Cardiac muscle cell (in vitro differentiated cells and primary cell): ENCODE results near the gene MGME1. TPM values are rescaled to one million over a fixed set of nuclear protein-coding genes. Genes with fewer than 3 reads are reported as not detected.

ENCODE experiments used
- DNase-seq, 2 donors: peaks; one replicate each; pipeline versions ENCODE4 v3.0.0 to v3.0.0-alpha.2; 2010 to 2017; ENCODE audit warnings: low read depth in 1 of 2, low spot score in 1 of 2
- H3K27ac ChIP-seq: fragments of 200-600 bp; sonication (generic); 2 replicates; pipeline ENCODE4 v1.5.1; 2016
- H3K27me3 ChIP-seq: fragments of 200-600 bp; sonication (generic); 2 replicates; pipeline ENCODE4 v1.6.0; 2016; ENCODE audit warnings: control low read depth
- H3K36me3 ChIP-seq: fragments of 200-600 bp; sonication (generic); 2 replicates; pipeline ENCODE4 v1.5.1; 2016; ENCODE audit warnings: control low read depth
- H3K4me1 ChIP-seq: fragments of 200-600 bp; sonication (generic); 2 replicates; pipeline ENCODE4 v1.8.1; 2017; ENCODE audit warnings: low read depth, mild to moderate bottlenecking, mixed run types
- H3K4me3 ChIP-seq: fragments of 200-600 bp; sonication (generic); 2 replicates; pipeline ENCODE4 v1.5.1; 2016; ENCODE audit warnings: mild to moderate bottlenecking
- H3K9me3 ChIP-seq: fragments of 200-600 bp; sonication (generic); 2 replicates; pipeline ENCODE4 v1.5.1; 2017; ENCODE audit warnings: low read depth, mild to moderate bottlenecking, control low read depth
- CTCF ChIP-seq: IDR thresholded peaks from 2 replicates; pipeline ENCODE4 v1.5.1; 2012; ENCODE audit warnings: low read depth, mild to moderate bottlenecking, low read length
- polyA plus RNA-seq: library from polyadenylated mRNA; unstranded; fragments of >200 nt; fragmentation: Nextera tagmentation; extraction: Ambion mirVana; gene quantifications from 2 replicates; pipeline ENCODE4 v1.2.1, GENCODE V29; 2016
- total RNA-seq: library from RNA; depleted of rRNA; stranded (reverse); fragments of >200 nt; gene quantifications from 2 replicates; pipeline ENCODE4 v1.2.3, GENCODE V29; 2016

The MGME1 gene
- total and polyA plus RNA-seq, 2 experiments from 2014 or later = 15.9 to 27.2 TPM

GRCh38 chr20:18005170-18005989, 36.6 kb downstream of the MGME1 start:
- Histone ChIP-seq H3K4me1 (peaks cover 24% of the 10 kb centered on the region), H3K9me3 (no peaks in the 10 kb centered on the region), H3K27me3 (no peaks in the 10 kb centered on the region), H3K4me3 (no peak overlapping the region), H3K27ac (peak overlapping the region; percentile 24), H3K36me3 (no peaks in the 10 kb centered on the region)
- no peak for TF ChIP-seq CTCF
- no peak for DNase-seq

GRCh38 chr20:18005990-18006364, 37.2 kb downstream of the MGME1 start:
- H3K27ac ChIP-seq = peak overlapping the region; percentile 24
- no peaks in the 10 kb centered on the region for H3K27me3 ChIP-seq
- peak in 1 of 2 donors; percentile 29 for DNase-seq
- peaks cover 24% of the 10 kb centered on the region for H3K4me1 ChIP-seq
- no peaks in the 10 kb centered on the region for H3K9me3 ChIP-seq
- no peak for TF ChIP-seq CTCF
- no peaks in the 10 kb centered on the region for H3K36me3 ChIP-seq
- H3K4me3 ChIP-seq = no peak overlapping the region

- TF ChIP-seq CTCF = no peak
- H3K27me3 ChIP-seq = no peaks in the 10 kb centered on the region
- no peaks in the 10 kb centered on the region for H3K9me3 ChIP-seq
- H3K4me1 ChIP-seq = peaks cover 24% of the 10 kb centered on the region
- no peak overlapping the region for H3K27ac ChIP-seq
- H3K36me3 ChIP-seq = no peaks in the 10 kb centered on the region
- DNase-seq = no peak
- no peak overlapping the region for H3K4me3 ChIP-seq
Measured at GRCh38 chr20:18006684-18007083, 37.9 kb downstream of the MGME1 start.

- Histone ChIP-seq H3K4me1 (peaks cover 24% of the 10 kb centered on the region), H3K27me3 (no peaks in the 10 kb centered on the region), H3K36me3 (no peaks in the 10 kb centered on the region), H3K9me3 (no peaks in the 10 kb centered on the region), H3K27ac (peak overlapping the region; percentile 21), H3K4me3 (no peak overlapping the region)
- DNase-seq = peak in 1 of 2 donors; percentile 50
- TF ChIP-seq CTCF = no peak
Measured at GRCh38 chr20:18007534-18008292, 38.9 kb downstream of the MGME1 start.

GRCh38 chr20:18009116-18009515, 40.3 kb downstream of the MGME1 start:
- no peaks in the 10 kb centered on the region for H3K36me3 ChIP-seq
- H3K9me3 ChIP-seq = no peaks in the 10 kb centered on the region
- H3K4me1 ChIP-seq = peaks cover 18% of the 10 kb centered on the region
- no peak overlapping the region for H3K27ac ChIP-seq
- no peak for DNase-seq
- H3K4me3 ChIP-seq = no peak overlapping the region
- no peaks in the 10 kb centered on the region for H3K27me3 ChIP-seq
- no peak for TF ChIP-seq CTCF
